IPS DF 4.7 (cell line): ENCODE data around the gene SLC19A1.

Experiments
- DNase-seq: peaks from one replicate; pipeline ENCODE4 v3.0.0-alpha.2; 2013; ENCODE audit warnings: low spot score; ENCODE audit errors: extremely low read depth

SLC19A1 gene

DNA sequence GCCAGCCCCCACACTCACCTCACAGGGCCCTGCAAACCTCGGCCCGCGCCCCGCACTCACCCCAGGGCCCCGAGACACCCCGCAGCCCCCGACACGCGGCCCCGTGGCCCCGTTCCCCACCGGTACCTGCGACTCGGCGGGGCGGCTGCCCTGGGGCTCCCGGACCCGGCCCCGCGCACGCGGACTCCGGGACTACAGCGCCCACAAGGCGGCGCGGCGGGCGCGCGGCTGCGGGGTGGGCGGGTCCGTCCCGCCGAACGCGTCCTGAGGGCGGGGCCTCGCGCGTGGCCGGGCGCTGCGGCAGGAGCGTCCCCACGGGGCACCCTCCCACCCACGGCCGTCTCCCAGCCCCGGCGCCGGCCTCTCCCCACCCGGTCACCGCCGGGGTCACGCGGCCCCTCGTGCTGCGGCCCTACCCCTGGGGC lies at the start of gene SLC19A1:
SLC19A1 (minus strand) TSS at position 199 of the 425 bp plus-strand sequence. CDS start 4,481 bp downstream, outside the sequence.
- DNase-seq: no peak

GRCh38 chr21:45591619-45592207 lies 49.5 kb upstream of the SLC19A1 start:
- DNase-seq: no peak

DNA sequence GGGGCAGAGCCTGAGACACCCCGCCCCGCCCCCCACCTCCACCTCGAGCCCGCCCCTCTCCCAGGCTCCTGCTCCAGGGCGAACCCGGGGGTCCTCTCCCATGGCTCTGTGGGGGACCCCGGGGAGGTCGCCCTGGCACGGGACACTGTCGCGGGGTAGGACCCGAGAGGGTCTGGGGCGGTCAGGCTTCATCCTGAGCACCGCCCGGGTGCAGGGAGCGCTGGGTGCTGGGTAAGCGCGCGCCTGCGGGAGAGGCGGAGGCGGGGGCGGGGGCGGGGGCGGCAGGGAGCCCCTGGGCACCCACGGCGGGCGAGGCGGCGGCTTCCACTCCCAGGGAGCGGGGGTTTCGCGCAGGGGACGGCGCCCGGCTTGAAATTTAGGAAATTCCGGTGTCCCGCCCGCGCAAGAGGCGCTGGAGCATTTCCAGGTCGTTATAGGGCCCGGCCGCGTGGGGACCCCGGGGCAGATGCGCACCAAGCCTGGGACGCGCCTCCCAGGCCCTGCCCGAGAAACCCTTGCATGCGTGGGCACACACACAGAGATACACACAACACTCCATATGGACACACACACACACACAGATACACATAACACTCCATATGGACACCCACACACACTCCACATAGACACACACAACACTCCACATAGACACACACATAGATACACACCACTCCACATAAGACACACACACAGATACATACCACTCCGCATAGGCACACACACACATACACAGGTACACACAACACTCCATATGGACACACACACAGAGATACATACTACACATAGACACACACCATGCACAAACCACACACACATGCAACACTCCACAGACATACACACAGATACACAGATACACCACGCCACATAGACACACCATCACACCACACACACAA lies 48.7 kb upstream of the SLC19A1 start:
- no peak for DNase-seq

- no peak for DNase-seq
Measured at GRCh38 chr21:45590246-45590725, 48.0 kb upstream of the SLC19A1 start.

DNA sequence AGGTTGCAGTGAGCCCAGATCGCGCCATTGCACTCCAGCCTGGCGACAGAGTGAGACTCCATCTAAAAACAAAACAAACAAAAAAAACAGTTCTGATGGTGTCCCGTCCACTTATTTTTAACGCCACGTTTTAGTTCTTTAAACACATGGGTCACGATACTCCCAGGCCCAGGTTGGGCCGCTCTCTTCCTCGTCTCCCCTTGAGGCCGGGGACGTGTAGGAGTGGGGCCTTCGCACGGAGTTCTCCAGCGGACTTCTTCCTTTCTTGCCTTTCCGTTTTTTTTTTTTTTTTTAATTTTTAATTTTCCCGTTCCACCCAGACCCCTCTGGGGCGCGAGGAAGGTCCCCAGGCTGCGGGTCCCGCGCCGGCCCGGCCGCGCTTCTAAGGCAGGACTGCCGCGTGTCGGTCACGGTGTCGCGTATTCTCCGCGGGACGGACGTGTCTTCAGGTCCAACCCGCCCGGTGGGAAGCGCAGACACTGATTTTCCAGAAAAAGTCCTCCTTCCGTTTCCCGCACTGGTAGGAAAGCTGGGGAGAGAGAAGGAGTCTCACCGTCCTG lies 47.5 kb upstream of the SLC19A1 start:
- DNase-seq: no peak

- no peak for DNase-seq
Measured at GRCh38 chr21:45588871-45589491, 46.7 kb upstream of the SLC19A1 start.

DNA sequence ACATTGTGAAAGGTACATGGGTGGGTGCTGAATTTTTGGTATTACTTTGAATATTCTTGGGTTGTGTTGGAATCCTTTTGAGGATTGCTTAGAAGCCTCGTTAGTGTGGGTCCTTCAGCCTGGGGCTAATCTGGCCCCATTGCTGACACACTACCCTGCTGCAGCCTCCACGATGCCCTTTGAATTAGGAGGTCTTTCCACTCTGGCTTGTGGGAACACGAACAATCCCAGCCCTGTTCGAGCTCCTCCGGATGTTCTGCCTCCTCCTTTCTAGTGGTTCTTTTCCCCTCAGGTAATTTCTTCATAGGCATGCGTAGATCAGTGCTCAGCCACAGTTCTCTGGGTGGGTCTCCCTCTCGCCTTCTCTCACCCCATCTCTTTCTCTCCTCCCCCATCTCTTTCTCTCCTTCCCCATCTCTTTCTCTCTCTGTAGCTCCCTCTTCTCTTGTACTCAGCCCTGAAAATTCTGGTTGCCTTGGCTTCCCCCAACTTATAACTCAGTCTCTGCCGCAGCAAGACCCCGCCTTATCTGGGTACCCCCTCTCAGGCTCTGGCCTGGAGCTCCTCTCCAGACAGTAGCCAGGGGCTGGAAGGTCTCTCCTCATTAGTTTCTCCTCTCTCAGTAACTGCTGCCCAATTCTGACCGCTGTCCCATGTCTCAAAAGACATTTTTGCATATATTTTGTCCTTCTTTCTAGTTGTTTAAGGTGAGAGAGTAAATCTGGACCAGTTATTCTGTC lies 46.0 kb upstream of the SLC19A1 start:
- no peak for DNase-seq

- no peak for DNase-seq
Measured at GRCh38 chr21:45586289-45586858, 44.1 kb upstream of the SLC19A1 start.

- no peak for DNase-seq
Measured at GRCh38 chr21:45584786-45585185, 42.5 kb upstream of the SLC19A1 start.

DNA sequence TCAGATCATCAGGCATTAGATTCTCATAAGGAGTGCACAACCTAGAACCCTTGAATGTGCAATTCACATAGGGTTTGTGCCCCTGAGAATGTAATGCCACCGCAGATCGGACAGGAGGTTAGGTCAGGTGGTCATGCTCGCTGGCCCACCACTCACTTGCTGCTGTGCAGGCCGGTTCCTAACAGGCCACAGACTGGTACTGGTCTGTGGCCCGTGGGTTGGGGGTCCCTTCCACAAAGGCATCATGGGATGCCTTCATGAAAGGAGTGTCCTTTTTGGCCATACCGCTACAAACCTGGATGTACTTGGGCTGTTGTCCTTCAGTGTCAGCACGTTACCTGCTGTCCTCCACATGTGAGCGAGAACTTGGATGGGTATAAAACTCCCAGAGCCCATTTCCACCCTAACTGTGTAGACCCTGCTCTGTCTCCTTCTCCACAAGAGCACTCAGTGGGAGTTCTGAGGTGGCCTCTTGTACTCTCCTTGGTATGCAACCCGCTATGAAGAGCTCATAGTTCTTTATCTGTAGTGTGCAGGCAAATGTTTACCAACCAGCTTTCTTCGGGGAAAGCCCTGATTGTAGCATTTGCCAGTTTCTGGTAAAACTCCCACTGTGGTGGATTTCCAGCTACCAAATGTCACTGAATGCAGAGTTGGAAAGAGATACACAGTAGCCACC lies 41.7 kb upstream of the SLC19A1 start:
- DNase-seq: no peak

DNA sequence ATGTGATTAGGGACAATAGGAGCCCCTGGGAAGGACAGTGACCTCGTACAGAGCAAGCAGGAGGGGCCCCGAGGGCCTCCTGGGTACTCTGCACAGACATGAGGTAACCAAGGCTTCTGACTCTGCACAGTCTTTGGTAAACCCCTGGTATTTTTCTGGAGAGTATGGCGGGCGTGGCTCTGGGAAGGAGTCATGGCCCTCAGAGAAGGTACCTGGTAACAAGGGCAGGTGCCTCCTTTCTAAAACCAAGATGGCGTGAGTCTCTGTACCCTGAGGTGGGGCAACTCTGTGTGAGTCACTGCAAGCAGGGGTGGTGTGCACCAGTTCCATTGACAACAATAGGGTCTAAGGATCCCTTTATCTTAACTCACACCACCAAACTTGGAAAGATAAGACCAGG lies 39.9 kb upstream of the SLC19A1 start:
- no peak for DNase-seq

GRCh38 chr21:45581322-45581712 lies 39.1 kb upstream of the SLC19A1 start:
- DNase-seq: no peak

DNA sequence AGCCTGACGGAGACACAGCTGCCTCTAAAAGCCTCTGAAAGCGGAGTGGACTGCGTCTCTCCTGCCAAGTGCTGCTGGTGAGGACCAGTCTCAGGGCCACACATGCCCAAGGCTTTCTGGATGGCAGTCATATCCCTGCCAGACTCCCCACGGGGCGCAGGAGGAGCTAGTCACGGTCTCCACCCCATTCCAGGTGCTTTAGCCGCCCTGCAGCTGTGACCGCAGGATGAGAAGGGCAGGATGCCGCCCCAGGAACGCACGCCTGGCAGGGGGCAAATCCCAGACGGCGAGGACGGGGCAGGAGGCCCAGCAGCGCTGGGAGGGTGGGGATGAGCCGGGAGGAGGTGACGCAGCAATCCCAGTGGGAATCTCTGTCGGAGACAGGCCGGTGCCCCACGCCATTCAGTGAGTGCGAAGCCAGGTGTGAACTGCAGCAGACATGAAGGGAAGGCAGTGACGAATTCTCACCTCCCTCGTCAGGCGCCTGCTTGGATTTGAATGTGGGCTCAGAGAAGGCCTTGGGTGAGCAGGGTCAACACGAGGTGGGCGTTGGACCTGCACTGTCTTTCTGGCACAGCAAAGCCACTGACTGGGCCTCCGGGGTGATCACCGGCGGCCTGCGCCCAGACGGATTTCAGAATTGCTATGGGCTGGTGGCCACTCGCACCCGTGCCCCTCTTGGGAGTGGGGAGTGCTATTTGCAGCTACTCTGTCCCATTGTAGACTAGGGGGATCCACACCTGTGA lies 38.5 kb upstream of the SLC19A1 start:
- DNase-seq: no peak

DNA sequence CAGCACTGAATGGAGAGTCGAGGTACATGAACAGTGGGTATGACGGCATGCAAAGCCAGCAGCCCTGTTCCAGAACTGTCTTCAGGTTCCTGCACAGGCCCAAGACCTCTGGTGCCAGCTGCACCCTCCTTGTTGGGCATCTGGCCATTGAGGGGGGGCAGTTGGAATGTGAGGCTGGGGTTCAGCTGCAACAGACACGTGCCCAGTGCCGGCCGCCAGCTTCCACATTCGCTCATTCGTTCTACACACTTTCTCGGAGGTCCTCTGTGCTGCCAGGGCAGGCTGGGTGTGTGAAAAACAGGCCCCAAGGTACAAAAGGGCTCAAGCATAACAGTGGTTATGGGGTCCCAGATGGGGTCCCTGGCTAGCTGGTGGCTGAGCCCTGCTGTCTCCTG lies 37.9 kb upstream of the SLC19A1 start:
- no peak for DNase-seq

GRCh38 chr21:45579383-45580180 lies 37.3 kb upstream of the SLC19A1 start:
- DNase-seq: no peak

DNA sequence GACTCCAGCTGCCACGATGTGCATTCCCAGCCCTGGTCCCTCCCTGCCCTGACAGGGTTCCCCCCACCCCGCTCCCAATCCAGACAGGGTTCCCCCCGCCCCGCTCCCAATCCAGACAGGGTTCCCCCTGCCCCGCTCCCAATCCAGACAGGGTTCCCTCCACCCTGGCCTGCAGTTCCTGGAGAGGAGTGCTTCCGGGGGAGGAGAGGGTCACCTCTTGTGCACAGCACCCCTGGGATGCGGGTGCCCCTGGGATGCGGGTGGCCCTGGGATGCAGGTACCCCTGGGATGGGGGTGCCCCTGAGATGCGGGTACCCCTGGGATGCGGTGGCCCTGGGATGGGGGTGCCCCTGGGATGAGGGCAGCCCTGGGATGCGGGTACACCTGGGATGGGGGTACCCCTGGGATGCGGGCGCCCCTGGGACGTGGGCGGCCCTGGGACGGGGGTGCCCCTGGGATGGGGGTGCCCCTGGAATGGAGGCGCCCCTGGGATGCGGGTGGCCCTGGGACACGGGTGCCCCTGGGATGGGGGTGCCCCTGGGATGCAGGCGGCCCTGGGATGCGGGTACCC lies 36.7 kb upstream of the SLC19A1 start:
- no peak for DNase-seq

DNA sequence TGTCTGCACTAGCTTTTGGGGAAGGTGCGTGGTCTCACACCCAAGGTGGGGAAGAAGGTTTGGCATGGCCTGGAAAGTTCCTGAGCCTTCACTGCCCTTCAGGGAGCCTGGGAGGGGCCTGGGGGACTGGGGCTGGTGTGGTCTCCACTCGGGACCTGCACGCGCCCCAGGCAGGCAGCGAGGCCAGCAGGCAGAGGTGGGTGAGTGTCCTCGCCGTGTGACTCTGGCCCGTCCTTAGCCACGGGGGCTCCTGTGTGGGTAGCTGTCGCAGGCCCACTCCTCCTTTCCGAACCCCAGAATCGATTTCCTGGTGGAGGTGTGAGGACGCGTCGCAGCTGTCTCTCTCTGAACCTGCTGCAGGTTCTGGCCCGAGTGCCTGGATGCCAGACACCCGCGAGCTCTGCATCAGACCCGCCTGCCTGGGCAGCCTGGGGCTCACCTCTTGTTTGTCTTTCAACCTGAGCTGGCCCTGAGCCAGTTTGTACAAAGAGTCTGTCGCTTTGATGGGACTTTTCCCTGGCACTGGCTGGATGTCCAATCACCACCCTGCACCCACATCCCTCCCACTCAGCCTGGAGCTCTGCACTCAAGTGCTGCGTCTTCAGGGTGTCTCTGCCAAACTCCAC lies 36.0 kb upstream of the SLC19A1 start:
- DNase-seq: no peak

GRCh38 chr21:45577801-45578175 lies 35.5 kb upstream of the SLC19A1 start:
- no peak for DNase-seq
